Epithelial cell of esophagus (primary cell): Measurements from ENCODE around the gene CBL.

Experiments used
- DNase-seq: peaks from one replicate; pipeline ENCODE4 v3.0.0; 2010; ENCODE audit warnings: low read depth
- H3K4me3 ChIP-seq: 2 replicates; pipeline ENCODE4 v1.5.1; 2011; ENCODE audit warnings: mild to moderate bottlenecking, low read length, control low read depth
- TF ChIP-seq, protein P1 (sequence below): IDR thresholded peaks from 2 replicates; pipeline ENCODE4 v1.5.1; 2011; ENCODE audit warnings: low read depth, mild to moderate bottlenecking, low read length, control low read depth, inconsistent platforms; ENCODE audit not compliant: insufficient read depth; ENCODE audit errors: missing control alignments

CBL gene

DNA sequence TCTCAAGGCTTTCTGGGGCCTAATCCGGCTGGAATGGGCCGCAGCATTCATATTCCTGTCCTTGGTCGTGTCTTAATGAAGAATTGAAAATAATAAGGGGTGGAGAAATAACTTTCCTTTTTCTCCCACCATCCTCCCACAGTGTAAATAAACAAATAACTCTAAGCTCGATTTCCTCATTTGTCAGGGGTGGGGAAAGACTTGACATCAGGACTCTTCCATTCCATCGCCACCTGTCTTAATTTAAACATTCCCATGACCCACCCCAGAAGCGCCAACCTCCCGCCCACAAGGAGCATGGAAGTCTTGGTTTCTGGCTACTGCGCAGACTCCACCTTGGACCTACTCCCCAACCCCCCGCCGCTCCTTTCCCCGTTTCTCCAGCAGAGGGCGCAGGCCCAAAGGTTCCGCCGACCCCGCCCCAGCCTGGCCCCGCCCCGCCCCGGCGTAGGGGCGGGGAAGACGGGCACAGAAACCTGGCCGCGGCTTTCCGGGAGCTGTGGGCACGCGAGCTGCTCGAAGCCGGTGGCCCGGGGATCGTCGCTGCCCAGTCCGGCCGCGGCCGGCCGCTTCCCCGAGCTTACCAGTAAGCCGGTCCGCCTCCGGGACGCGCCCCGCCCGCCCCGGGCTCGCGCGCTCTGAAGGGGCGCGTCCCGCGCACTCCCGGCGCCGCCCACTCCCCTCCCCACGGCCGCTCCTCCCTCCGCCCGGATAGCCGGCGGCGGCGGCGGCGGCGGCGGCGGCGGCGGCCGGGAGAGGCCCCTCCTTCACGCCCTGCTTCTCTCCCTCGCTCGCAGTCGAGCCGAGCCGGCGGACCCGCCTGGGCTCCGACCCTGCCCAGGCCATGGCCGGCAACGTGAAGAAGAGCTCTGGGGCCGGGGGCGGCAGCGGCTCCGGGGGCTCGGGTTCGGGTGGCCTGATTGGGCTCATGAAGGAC lies at the start of gene CBL:
Gene CBL, plus strand, starts transcription at position 766 of the 937 bp plus-strand sequence. Its CDS starts 79 bp downstream, at position 845.
- peak; percentile 90 for DNase-seq
- peak within 1 kb of the TSS; percentile 80 for H3K4me3 ChIP-seq
- TF ChIP-seq, protein P1, sequence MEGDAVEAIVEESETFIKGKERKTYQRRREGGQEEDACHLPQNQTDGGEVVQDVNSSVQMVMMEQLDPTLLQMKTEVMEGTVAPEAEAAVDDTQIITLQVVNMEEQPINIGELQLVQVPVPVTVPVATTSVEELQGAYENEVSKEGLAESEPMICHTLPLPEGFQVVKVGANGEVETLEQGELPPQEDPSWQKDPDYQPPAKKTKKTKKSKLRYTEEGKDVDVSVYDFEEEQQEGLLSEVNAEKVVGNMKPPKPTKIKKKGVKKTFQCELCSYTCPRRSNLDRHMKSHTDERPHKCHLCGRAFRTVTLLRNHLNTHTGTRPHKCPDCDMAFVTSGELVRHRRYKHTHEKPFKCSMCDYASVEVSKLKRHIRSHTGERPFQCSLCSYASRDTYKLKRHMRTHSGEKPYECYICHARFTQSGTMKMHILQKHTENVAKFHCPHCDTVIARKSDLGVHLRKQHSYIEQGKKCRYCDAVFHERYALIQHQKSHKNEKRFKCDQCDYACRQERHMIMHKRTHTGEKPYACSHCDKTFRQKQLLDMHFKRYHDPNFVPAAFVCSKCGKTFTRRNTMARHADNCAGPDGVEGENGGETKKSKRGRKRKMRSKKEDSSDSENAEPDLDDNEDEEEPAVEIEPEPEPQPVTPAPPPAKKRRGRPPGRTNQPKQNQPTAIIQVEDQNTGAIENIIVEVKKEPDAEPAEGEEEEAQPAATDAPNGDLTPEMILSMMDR, result peak; percentile 76

DNA sequence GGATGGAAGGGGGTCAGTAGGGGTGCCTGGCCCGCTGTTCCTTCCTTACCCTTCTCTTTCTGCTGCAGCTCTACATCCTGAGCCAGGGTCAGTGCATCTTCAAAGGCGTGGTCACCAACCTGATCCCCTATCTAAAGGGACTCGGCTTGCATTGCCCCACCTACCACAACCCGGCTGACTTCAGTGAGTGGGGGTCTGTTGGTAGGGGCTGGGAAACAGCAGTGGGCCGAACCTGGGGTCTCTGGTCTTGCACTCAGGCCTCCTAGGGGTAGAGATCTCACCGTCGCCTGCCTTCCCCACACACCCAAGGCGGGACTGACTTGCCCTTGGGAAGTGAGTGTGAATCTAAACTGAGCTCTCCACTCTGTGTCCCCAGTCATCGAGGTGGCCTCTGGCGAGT lies 49.6 kb upstream of the CBL start:
- no peak for DNase-seq
- TF ChIP-seq, protein P1, result no peak
- no peak overlapping the region for H3K4me3 ChIP-seq

DNA sequence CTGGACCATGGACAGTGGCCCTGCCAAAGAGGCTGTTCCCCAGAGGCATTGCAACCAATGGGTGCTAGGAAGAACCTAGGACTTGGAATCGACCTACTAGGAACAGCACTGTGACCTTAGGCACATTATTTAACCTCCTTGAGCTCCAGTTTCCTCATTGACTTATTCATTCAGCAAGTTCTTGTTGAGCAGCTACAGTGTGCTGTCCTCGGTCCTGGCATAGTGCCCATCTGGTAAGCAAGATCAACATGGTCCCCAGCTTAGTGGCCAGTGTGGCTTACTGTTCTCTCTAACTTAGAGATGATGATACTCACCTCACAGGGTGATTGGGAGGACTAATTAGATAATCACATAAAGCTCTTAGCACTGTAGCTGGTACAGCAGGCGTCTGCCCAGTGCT lies 49.1 kb upstream of the CBL start:
- TF ChIP-seq, protein P1, result no peak
- no peak for DNase-seq
- no peak overlapping the region for H3K4me3 ChIP-seq

DNA sequence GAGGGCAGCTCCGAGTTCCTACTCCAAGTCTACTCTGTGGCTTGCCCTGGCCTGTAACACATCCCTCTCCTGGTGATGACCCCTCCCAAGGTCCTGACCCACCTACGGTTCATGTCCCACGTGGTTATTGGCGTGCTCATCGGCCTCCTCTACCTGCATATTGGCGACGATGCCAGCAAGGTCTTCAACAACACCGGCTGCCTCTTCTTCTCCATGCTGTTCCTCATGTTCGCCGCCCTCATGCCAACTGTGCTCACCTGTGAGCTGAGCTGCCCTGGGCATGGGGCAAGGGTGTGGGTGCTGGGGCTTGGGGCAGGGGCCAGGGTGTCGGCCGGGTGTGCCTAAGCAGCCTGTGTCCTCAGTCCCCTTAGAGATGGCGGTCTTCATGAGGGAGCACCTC lies 47.7 kb upstream of the CBL start:
- no peak overlapping the region for H3K4me3 ChIP-seq
- TF ChIP-seq, protein P1, result no peak
- DNase-seq, result no peak

DNA sequence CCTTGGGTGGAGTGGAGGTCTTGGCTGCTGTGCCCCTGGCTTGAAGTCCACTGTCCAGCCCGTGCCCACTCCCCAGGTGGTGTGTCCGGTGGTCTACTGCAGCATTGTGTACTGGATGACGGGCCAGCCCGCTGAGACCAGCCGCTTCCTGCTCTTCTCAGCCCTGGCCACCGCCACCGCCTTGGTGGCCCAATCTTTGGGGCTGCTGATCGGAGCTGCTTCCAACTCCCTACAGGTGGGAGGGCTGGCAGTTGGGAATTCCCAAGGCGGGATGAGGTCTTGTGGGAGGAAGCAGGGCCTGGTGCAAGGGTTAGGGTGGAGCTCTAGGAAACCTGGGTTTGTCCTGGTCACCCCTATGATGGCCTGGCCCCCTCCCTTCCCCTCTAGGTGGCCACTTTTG lies 46.0 kb upstream of the CBL start:
- TF ChIP-seq, protein P1, result no peak
- no peak for DNase-seq
- no peak overlapping the region for H3K4me3 ChIP-seq

DNA sequence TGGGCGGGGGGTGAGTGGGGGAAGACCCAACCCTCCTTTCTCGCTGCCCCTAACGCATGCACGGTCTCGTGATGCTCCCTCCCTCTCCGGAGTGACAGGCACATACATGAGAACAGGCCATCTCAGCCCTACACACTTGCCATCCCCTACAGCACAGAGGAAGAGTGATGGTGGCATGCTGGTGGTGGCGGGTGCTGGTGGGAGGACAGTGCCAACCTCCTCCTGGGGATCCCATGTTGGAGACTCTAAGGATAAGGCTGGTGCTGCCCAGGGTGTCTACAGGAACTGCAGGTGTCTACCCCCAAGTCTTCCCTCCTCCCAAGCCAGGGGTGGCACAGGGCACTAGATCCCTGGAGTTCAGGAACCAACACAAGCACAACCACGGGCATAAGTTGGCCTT lies 44.3 kb upstream of the CBL start:
- TF ChIP-seq, protein P1, result no peak
- no peak overlapping the region for H3K4me3 ChIP-seq
- DNase-seq, result no peak
